Parathyroid adenoma (tissue), 2 donors: Measurements from ENCODE around the gene KIRREL3.

Source experiments
- H2AFZ ChIP-seq: fragments of 300-600 bp; sonication (generic); one replicate; pipeline ENCODE4 v1.7.0; 2017; ENCODE audit warnings: antibody characterized with exemption, mild to moderate bottlenecking
- H3K27ac ChIP-seq: fragments of 300-600 bp; sonication (generic); one replicate; pipeline ENCODE4 v1.7.0; 2017
- H3K27me3 ChIP-seq: fragments of 300-600 bp; sonication (generic); one replicate; pipeline ENCODE4 v1.7.0; 2017; ENCODE audit warnings: low read length; ENCODE audit not compliant: control insufficient read depth, insufficient read depth
- H3K36me3 ChIP-seq: fragments of 300-600 bp; sonication (generic); one replicate; pipeline ENCODE4 v1.7.0; 2017; ENCODE audit warnings: low read length; ENCODE audit not compliant: control insufficient read depth, insufficient read depth
- H3K4me1 ChIP-seq: fragments of 300-600 bp; sonication (generic); one replicate; pipeline ENCODE4 v1.7.0; 2017; ENCODE audit warnings: control low read depth
- H3K4me2 ChIP-seq: fragments of 300-600 bp; sonication (generic); one replicate; pipeline ENCODE4 v1.7.0; 2017; ENCODE audit warnings: low read length
- H3K4me3 ChIP-seq: fragments of 300-600 bp; sonication (generic); one replicate; pipeline ENCODE4 v1.7.0; 2017; ENCODE audit warnings: low read depth, low read length
- H3K79me2 ChIP-seq: fragments of 300-600 bp; sonication (generic); one replicate; pipeline ENCODE4 v1.7.0; 2017; ENCODE audit warnings: control low read depth
- H3K9ac ChIP-seq: fragments of 300-600 bp; sonication (generic); one replicate; pipeline ENCODE4 v1.7.0; 2017; ENCODE audit warnings: mild to moderate bottlenecking
- H3K9me3 ChIP-seq: fragments of 300-600 bp; sonication (generic); one replicate; pipeline ENCODE4 v1.7.0; 2017; ENCODE audit warnings: low read length; ENCODE audit not compliant: control insufficient read depth
- CTCF ChIP-seq: fragments of 300-600 bp; sonication (generic); IDR thresholded peaks from one replicate; pipeline ENCODE4 v1.7.0; 2017; ENCODE audit warnings: antibody characterized with exemption, mild to moderate bottlenecking
- donor health status: primary hyperparathyroidism.

The KIRREL3 gene

GRCh38 chr11:126613272-126613671 lies 387.3 kb downstream of the KIRREL3 start:
- no peaks in the 10 kb centered on the region for H3K4me1 ChIP-seq
- H3K9ac ChIP-seq, result no peak overlapping the region
- H3K36me3 ChIP-seq, result no peaks in the 10 kb centered on the region
- no peak overlapping the region for H3K4me2 ChIP-seq
- no peak for TF ChIP-seq CTCF
- H3K9me3 ChIP-seq, result no peaks in the 10 kb centered on the region
- H3K79me2 ChIP-seq, result no peaks in the 10 kb centered on the region
- no peak overlapping the region for H3K4me3 ChIP-seq
- H3K27me3 ChIP-seq, result no peaks in the 10 kb centered on the region
- H3K27ac ChIP-seq, result no peak overlapping the region
- H2AFZ ChIP-seq, result no peak overlapping the region

DNA sequence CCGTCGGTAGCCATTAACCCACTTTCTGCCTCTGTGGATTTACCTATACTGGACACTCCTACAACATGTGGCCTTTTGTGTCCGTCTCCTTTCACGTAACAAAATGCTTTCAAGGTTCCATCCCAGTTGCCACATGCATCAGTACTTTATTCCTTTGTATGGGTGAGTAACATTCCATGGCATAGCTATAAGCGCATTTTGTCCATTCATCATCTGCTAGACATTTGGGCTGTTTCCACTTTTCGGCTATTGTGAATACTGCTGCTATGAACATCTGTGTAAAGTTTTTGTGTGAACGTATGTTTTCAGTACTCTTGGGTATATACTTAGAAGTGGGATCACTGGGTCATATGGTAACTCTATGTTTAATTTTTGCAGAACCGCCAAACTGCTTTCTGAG lies 387.9 kb downstream of the KIRREL3 start:
- H3K79me2 ChIP-seq, result no peaks in the 10 kb centered on the region
- no peak overlapping the region for H3K4me3 ChIP-seq
- no peak overlapping the region for H3K9ac ChIP-seq
- H3K36me3 ChIP-seq, result no peaks in the 10 kb centered on the region
- no peaks in the 10 kb centered on the region for H3K4me1 ChIP-seq
- H3K9me3 ChIP-seq, result no peaks in the 10 kb centered on the region
- H2AFZ ChIP-seq, result no peak overlapping the region
- H3K4me2 ChIP-seq, result no peak overlapping the region
- H3K27me3 ChIP-seq, result no peaks in the 10 kb centered on the region
- H3K27ac ChIP-seq, result no peak overlapping the region
- TF ChIP-seq CTCF, result no peak

DNA sequence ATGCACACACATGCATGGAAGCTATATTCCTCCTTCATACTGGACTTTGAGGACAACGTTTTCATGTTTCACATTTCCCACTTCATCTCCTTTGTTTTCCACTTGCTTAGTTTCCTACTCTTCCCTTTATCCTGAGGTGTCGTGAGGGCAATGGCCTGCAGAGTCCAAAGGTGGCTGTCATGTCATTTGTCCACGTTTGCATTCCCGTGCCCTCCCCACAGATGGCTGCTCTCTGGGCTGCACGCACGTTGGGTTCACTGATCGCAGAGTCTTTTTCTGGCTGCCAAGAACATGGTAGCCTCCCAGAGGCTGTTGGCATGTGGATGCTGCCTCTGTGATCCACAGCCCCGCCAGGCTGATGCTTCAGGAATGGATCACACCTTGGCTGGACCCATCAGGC lies 389.1 kb downstream of the KIRREL3 start:
- Histone ChIP-seq H3K9me3 (no peaks in the 10 kb centered on the region), H3K27ac (no peak overlapping the region), H2AFZ (no peak overlapping the region), H3K36me3 (no peaks in the 10 kb centered on the region), H3K9ac (no peak overlapping the region), H3K4me1 (no peaks in the 10 kb centered on the region), H3K79me2 (no peaks in the 10 kb centered on the region), H3K4me2 (no peak overlapping the region), H3K4me3 (no peak overlapping the region), H3K27me3 (no peaks in the 10 kb centered on the region)
- no peak for TF ChIP-seq CTCF

DNA sequence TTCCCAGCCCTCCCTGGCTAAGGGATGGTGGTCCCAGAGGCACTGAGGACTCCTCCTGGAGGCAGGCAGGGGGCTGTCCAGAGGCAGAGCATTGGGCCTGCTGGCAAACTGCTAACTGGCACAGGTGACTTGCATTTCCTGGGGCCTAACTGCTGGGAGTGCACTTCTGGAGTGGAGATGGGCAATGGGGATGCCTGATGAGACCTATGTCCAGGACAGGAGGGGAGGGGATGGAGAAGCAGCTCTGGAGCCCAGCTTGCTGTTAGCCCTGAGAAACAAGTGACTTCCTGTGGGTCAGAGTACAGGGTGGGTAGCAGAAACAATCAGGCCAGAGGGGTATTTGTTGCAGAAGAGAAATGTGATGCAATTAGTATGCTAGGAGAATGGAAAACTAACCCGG lies 391.9 kb downstream of the KIRREL3 start:
- Histone ChIP-seq H3K4me3 (no peak overlapping the region), H3K9me3 (no peaks in the 10 kb centered on the region), H3K79me2 (no peaks in the 10 kb centered on the region), H3K36me3 (no peaks in the 10 kb centered on the region), H3K27ac (no peak overlapping the region), H3K4me1 (no peaks in the 10 kb centered on the region), H2AFZ (no peak overlapping the region), H3K9ac (no peak overlapping the region), H3K4me2 (no peak overlapping the region), H3K27me3 (no peaks in the 10 kb centered on the region)
- TF ChIP-seq CTCF, result no peak

GRCh38 chr11:126607776-126608541 lies 392.6 kb downstream of the KIRREL3 start:
- Histone ChIP-seq H3K27me3 (no peaks in the 10 kb centered on the region), H3K4me1 (no peaks in the 10 kb centered on the region), H3K9me3 (no peaks in the 10 kb centered on the region), H3K36me3 (no peaks in the 10 kb centered on the region), H3K79me2 (no peaks in the 10 kb centered on the region), H3K4me3 (no peak overlapping the region), H3K9ac (no peak overlapping the region), H3K27ac (no peak overlapping the region), H3K4me2 (no peak overlapping the region), H2AFZ (no peak overlapping the region)
- no peak for TF ChIP-seq CTCF
